SHP77 treated with DMSO at 0.1 percent for 48 hours (cell line): Measurements from ENCODE around the gene COQ10B.
"Not testable (repeated sequence)": the region's sequence is repeated elsewhere in the genome, so short reads cannot be mapped to it uniquely, and the experiment has no call there.

ENCODE experiments used
- DNase-seq: peaks from one replicate; lab custom pipeline; 2025; lab: John Stamatoyannopoulos, UW

COQ10B gene

GRCh38 chr2:197453123-197453913, at the start of gene COQ10B:
Gene COQ10B, plus strand, starts transcription at chr2:197453552. Its CDS starts 9 bp downstream, at chr2:197453561.
- peak; percentile 99 for DNase-seq

- DNase-seq = no peak
Measured at GRCh38 chr2:197405582-197405981, 47.8 kb upstream of the COQ10B start.

- no peak for DNase-seq
Measured at GRCh38 chr2:197414039-197414438, 39.3 kb upstream of the COQ10B start.

GRCh38 chr2:197414515-197414914, 38.8 kb upstream of the COQ10B start:
- DNase-seq = no peak

GRCh38 chr2:197416268-197416667, 37.1 kb upstream of the COQ10B start:
- DNase-seq = no peak

- DNase-seq = no peak
Measured at GRCh38 chr2:197419438-197419837, 33.9 kb upstream of the COQ10B start.

- no peak for DNase-seq
Measured at GRCh38 chr2:197423307-197423706, 30.0 kb upstream of the COQ10B start.

GRCh38 chr2:197425550-197425949, 27.8 kb upstream of the COQ10B start:
- DNase-seq = no peak

- DNase-seq = no peak
Measured at GRCh38 chr2:197426723-197427603, 26.4 kb upstream of the COQ10B start.

- DNase-seq = no peak
Measured at GRCh38 chr2:197427986-197428385, 25.4 kb upstream of the COQ10B start.

GRCh38 chr2:197431858-197432257, 21.5 kb upstream of the COQ10B start:
- no peak for DNase-seq

- DNase-seq = not testable (repeated sequence)
Measured at GRCh38 chr2:197432527-197432926, 20.8 kb upstream of the COQ10B start.

GRCh38 chr2:197433780-197434438, 19.4 kb upstream of the COQ10B start:
- DNase-seq = no peak

- peak; percentile 91 for DNase-seq
Measured at GRCh38 chr2:197434541-197435513, 18.5 kb upstream of the COQ10B start, which contains the start of gene SF3B1. Gene SF3B1, minus strand, starts transcription at chr2:197435028. Its CDS starts 29 bp downstream, at chr2:197434999.

- DNase-seq = no peak
Measured at GRCh38 chr2:197435598-197436420, 17.5 kb upstream of the COQ10B start.

- DNase-seq = no peak
Measured at GRCh38 chr2:197437380-197437779, 16.0 kb upstream of the COQ10B start.

- DNase-seq = no peak
Measured at GRCh38 chr2:197442857-197443256, 10.5 kb upstream of the COQ10B start.

GRCh38 chr2:197445746-197446145, 7.6 kb upstream of the COQ10B start:
- no peak for DNase-seq

GRCh38 chr2:197446844-197447243, 6.5 kb upstream of the COQ10B start:
- DNase-seq = no peak

GRCh38 chr2:197450465-197450864, 2.9 kb upstream of the COQ10B start:
- DNase-seq = no peak
